SK-N-SH treated with all-trans-retinoic acid at 6 μM for 48 hours (cell line): ENCODE measurements around the gene CACNA1D.

Experiments
- ATAC-seq: fragments of 200-7000 bp; cut with Tn5 transposase; 3 replicates; pipeline ENCODE4 v1.9.1; 2020; ENCODE audit warnings: mild to moderate bottlenecking, moderate library complexity
- ARNTL ChIP-seq: fragments of 450-650 bp; formaldehyde crosslinking; IDR thresholded peaks from 2 replicates; pipeline ENCODE4 v1.5.0; 2020; ENCODE audit warnings: low read depth, mild to moderate bottlenecking, moderate library complexity, borderline replicate concordance
- BACH2 ChIP-seq: fragments of 250-450 bp; sonication (Bioruptor Pico); IDR thresholded peaks from 2 replicates; pipeline ENCODE4 v1.9.0; 2021; ENCODE audit warnings: mild to moderate bottlenecking, borderline replicate concordance
- CSDC2 ChIP-seq: fragments of 250-450 bp; sonication (Bioruptor Pico); IDR thresholded peaks from 2 replicates; pipeline ENCODE4 v1.5.0; 2020; ENCODE audit warnings: mild to moderate bottlenecking, moderate library complexity
- ESRRG ChIP-seq: fragments of 250-450 bp; sonication (Bioruptor Pico); IDR thresholded peaks from 2 replicates; pipeline ENCODE4 v1.6.1; 2021; ENCODE audit warnings: mild to moderate bottlenecking
- GLIS3 ChIP-seq: fragments of 250-450 bp; sonication (Bioruptor Pico); IDR thresholded peaks from 2 replicates; pipeline ENCODE4 v1.5.0; 2020; ENCODE audit warnings: mild to moderate bottlenecking, moderate library complexity
- ISL1 ChIP-seq: fragments of 250-450 bp; sonication (Bioruptor Pico); IDR thresholded peaks from 2 replicates; pipeline ENCODE4 v2.1.2; 2022; ENCODE audit warnings: mild to moderate bottlenecking, moderate library complexity
- OSR1 ChIP-seq: fragments of 250-450 bp; sonication (Bioruptor Pico); IDR thresholded peaks from 2 replicates; pipeline ENCODE4 v1.8.0; 2022; ENCODE audit warnings: moderate library complexity, mild to moderate bottlenecking, inconsistent platforms
- PPARA ChIP-seq: fragments of 250-450 bp; sonication (Bioruptor Pico); IDR thresholded peaks from 2 replicates; pipeline ENCODE4 v1.5.0; 2020; ENCODE audit warnings: mild to moderate bottlenecking, borderline replicate concordance
- RARB ChIP-seq: fragments of 250-450 bp; sonication (Bioruptor Pico); IDR thresholded peaks from 2 replicates; pipeline ENCODE4 v1.8.0; 2021; ENCODE audit warnings: mild to moderate bottlenecking, moderate library complexity
- SNAI2 ChIP-seq: fragments of 250-450 bp; sonication (Bioruptor Pico); IDR thresholded peaks from 2 replicates; pipeline ENCODE4 v1.5.0; 2020; ENCODE audit warnings: mild to moderate bottlenecking, moderate library complexity
- TCF4 ChIP-seq: fragments of 250-450 bp; sonication (Bioruptor Pico); IDR thresholded peaks from 2 replicates; pipeline ENCODE4 v1.8.0; 2021; ENCODE audit warnings: mild to moderate bottlenecking, moderate library complexity, borderline replicate concordance
- TOX ChIP-seq: fragments of 250-450 bp; sonication (Bioruptor Pico); IDR thresholded peaks from 2 replicates; pipeline ENCODE4 v1.8.0; 2021; ENCODE audit warnings: mild to moderate bottlenecking, moderate library complexity, borderline replicate concordance
- ZC3H10 ChIP-seq: fragments of 250-450 bp; sonication (Bioruptor Pico); IDR thresholded peaks from 2 replicates; pipeline ENCODE4 v1.5.1; 2021; ENCODE audit warnings: mild to moderate bottlenecking, moderate library complexity
- ZFP3 ChIP-seq: fragments of 250-450 bp; sonication (Bioruptor Pico); IDR thresholded peaks from 2 replicates; pipeline ENCODE4 v1.5.0; 2020; ENCODE audit warnings: mild to moderate bottlenecking, moderate library complexity
- ZFP30 ChIP-seq: fragments of 450-650 bp; formaldehyde crosslinking; IDR thresholded peaks from 2 replicates; pipeline ENCODE4 v1.5.0; 2022; ENCODE audit warnings: mild to moderate bottlenecking, moderate library complexity
- ZNF565 ChIP-seq: fragments of 450-650 bp; formaldehyde crosslinking; conservative IDR thresholded peaks from 2 replicates; pipeline ENCODE4 v1.5.0; 2020; ENCODE audit warnings: low read depth, mild to moderate bottlenecking, moderate library complexity
- ZNF70 ChIP-seq: fragments of 450-650 bp; formaldehyde crosslinking; IDR thresholded peaks from 2 replicates; pipeline ENCODE4 v1.5.0; 2020; ENCODE audit warnings: mild to moderate bottlenecking, moderate library complexity
- ZNF8 ChIP-seq: fragments of 450-650 bp; formaldehyde crosslinking; IDR thresholded peaks from 2 replicates; pipeline ENCODE4 v1.5.0; 2020; ENCODE audit warnings: mild to moderate bottlenecking, moderate library complexity
- TF ChIP-seq, protein P1 (sequence below): fragments of 250-450 bp; sonication (Bioruptor Pico); IDR thresholded peaks from 2 replicates; pipeline ENCODE4 v1.5.0; 2020; ENCODE audit warnings: mild to moderate bottlenecking, moderate library complexity
- TF ChIP-seq, protein P2 (sequence below): fragments of 250-450 bp; sonication (Bioruptor Pico); IDR thresholded peaks from 2 replicates; pipeline ENCODE4 v1.8.0; 2020; ENCODE audit warnings: mild to moderate bottlenecking, moderate library complexity, borderline replicate concordance
- TF ChIP-seq, protein P3 (sequence below): fragments of 250-450 bp; sonication (Bioruptor Pico); IDR thresholded peaks from 2 replicates; pipeline ENCODE4 v1.5.1; 2020; ENCODE audit warnings: low read depth, mild to moderate bottlenecking, moderate library complexity
- TF ChIP-seq, protein P4 (sequence below): fragments of 250-450 bp; sonication (Bioruptor Pico); IDR thresholded peaks from 2 replicates; pipeline ENCODE4 v1.5.1; 2021; ENCODE audit warnings: mild to moderate bottlenecking, moderate library complexity
- TF ChIP-seq, protein P5 (sequence below): fragments of 250-450 bp; sonication (Bioruptor Pico); IDR thresholded peaks from 2 replicates; pipeline ENCODE4 v1.8.0; 2021; ENCODE audit warnings: low read depth, mild to moderate bottlenecking, moderate library complexity, borderline replicate concordance

The CACNA1D gene

DNA sequence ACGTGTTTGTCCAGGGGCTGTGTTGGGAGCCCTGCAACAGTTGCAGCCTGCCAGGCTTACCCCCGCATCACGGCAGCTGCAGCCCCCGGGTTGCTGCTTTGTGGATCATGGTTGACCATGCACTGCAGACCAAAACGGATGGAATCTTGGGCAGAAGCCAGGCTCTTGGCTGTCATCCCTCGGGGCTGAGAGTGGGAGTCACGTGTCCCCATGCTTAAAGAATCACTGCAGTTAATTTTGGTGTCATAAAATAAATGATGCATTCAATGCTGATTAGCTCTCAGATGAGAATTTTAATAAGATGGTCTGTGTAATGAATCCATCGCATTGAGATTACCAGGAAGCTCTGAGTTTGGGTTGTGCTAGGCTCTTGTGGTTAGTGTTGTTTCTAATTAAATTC is 236.2 kb downstream of the CACNA1D start:
- no peak for ATAC-seq
- TF ChIP-seq ZNF70 (CRISPR knock-in tag) (no peak), GLIS3 (CRISPR knock-in tag) (no peak), PPARA (CRISPR knock-in tag) (no peak), ARNTL (CRISPR knock-in tag) (no peak), ZNF8 (CRISPR knock-in tag) (no peak), ISL1 (no peak), RARB (no peak), ZFP3 (no peak), CSDC2 (CRISPR knock-in tag) (no peak), TOX (no peak), OSR1 (CRISPR knock-in tag) (no peak), SNAI2 (CRISPR knock-in tag) (no peak), ZNF565 (no peak), BACH2 (CRISPR knock-in tag) (no peak), ESRRG (no peak), ZC3H10 (no peak)
- TF ChIP-seq, protein P1, sequence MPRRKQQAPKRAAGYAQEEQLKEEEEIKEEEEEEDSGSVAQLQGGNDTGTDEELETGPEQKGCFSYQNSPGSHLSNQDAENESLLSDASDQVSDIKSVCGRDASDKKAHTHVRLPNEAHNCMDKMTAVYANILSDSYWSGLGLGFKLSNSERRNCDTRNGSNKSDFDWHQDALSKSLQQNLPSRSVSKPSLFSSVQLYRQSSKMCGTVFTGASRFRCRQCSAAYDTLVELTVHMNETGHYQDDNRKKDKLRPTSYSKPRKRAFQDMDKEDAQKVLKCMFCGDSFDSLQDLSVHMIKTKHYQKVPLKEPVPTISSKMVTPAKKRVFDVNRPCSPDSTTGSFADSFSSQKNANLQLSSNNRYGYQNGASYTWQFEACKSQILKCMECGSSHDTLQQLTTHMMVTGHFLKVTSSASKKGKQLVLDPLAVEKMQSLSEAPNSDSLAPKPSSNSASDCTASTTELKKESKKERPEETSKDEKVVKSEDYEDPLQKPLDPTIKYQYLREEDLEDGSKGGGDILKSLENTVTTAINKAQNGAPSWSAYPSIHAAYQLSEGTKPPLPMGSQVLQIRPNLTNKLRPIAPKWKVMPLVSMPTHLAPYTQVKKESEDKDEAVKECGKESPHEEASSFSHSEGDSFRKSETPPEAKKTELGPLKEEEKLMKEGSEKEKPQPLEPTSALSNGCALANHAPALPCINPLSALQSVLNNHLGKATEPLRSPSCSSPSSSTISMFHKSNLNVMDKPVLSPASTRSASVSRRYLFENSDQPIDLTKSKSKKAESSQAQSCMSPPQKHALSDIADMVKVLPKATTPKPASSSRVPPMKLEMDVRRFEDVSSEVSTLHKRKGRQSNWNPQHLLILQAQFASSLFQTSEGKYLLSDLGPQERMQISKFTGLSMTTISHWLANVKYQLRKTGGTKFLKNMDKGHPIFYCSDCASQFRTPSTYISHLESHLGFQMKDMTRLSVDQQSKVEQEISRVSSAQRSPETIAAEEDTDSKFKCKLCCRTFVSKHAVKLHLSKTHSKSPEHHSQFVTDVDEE: no peak
- TF ChIP-seq, protein P2, sequence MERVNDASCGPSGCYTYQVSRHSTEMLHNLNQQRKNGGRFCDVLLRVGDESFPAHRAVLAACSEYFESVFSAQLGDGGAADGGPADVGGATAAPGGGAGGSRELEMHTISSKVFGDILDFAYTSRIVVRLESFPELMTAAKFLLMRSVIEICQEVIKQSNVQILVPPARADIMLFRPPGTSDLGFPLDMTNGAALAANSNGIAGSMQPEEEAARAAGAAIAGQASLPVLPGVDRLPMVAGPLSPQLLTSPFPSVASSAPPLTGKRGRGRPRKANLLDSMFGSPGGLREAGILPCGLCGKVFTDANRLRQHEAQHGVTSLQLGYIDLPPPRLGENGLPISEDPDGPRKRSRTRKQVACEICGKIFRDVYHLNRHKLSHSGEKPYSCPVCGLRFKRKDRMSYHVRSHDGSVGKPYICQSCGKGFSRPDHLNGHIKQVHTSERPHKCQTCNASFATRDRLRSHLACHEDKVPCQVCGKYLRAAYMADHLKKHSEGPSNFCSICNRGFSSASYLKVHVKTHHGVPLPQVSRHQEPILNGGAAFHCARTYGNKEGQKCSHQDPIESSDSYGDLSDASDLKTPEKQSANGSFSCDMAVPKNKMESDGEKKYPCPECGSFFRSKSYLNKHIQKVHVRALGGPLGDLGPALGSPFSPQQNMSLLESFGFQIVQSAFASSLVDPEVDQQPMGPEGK (CRISPR knock-in tag): no peak
- TF ChIP-seq, protein P3, sequence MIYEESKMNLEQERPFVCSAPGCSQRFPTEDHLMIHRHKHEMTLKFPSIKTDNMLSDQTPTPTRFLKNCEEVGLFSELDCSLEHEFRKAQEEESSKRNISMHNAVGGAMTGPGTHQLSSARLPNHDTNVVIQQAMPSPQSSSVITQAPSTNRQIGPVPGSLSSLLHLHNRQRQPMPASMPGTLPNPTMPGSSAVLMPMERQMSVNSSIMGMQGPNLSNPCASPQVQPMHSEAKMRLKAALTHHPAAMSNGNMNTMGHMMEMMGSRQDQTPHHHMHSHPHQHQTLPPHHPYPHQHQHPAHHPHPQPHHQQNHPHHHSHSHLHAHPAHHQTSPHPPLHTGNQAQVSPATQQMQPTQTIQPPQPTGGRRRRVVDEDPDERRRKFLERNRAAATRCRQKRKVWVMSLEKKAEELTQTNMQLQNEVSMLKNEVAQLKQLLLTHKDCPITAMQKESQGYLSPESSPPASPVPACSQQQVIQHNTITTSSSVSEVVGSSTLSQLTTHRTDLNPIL (CRISPR knock-in tag): no peak
- TF ChIP-seq, protein P4, sequence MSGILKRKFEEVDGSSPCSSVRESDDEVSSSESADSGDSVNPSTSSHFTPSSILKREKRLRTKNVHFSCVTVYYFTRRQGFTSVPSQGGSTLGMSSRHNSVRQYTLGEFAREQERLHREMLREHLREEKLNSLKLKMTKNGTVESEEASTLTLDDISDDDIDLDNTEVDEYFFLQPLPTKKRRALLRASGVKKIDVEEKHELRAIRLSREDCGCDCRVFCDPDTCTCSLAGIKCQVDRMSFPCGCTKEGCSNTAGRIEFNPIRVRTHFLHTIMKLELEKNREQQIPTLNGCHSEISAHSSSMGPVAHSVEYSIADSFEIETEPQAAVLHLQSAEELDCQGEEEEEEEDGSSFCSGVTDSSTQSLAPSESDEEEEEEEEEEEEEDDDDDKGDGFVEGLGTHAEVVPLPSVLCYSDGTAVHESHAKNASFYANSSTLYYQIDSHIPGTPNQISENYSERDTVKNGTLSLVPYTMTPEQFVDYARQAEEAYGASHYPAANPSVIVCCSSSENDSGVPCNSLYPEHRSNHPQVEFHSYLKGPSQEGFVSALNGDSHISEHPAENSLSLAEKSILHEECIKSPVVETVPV (CRISPR knock-in tag): no peak

DNA sequence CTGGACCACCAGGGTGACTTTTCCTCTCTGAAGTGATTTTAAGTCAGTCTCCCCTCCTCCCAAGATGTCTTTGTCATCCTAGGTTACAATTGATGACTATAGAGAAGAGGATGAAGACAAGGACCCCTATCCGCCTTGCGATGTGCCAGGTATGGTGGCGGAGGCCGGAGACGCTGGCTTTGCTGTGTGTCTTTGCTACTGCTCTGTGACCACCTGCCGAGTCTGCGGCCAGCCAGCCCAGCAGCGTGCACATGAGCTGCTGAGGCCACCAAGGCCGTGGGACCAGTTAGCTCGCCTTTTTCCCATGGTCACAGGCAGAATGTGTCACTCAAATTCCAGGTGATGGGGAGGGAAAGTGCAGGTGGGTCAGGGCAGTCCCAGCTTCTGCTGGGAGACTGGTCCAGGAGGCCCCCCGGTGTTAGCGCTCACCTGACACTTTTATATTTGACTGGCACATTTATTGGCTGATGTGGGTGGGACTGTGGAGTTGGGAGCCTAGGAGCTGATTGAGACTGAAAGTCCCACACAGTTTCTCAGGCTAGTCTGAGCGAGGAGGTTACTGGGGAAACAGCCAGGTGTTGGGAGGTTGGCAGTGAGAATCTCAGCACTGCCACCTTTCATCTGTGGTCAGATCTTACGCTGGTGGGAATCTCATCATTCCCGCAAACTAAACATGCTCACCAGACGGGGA is 237.7 kb downstream of the CACNA1D start:
- no peak for ATAC-seq
- no peak for TF ChIP-seq SNAI2 (CRISPR knock-in tag)
- TF ChIP-seq, protein P5, sequence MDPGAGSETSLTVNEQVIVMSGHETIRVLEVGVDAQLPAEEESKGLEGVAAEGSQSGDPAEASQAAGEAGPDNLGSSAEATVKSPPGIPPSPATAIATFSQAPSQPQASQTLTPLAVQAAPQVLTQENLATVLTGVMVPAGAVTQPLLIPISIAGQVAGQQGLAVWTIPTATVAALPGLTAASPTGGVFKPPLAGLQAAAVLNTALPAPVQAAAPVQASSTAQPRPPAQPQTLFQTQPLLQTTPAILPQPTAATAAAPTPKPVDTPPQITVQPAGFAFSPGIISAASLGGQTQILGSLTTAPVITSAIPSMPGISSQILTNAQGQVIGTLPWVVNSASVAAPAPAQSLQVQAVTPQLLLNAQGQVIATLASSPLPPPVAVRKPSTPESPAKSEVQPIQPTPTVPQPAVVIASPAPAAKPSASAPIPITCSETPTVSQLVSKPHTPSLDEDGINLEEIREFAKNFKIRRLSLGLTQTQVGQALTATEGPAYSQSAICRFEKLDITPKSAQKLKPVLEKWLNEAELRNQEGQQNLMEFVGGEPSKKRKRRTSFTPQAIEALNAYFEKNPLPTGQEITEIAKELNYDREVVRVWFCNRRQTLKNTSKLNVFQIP (CRISPR knock-in tag): no peak
- no peak for TF ChIP-seq ZNF8 (CRISPR knock-in tag)
- TF ChIP-seq, protein P3 (CRISPR knock-in tag): no peak
- no peak for TF ChIP-seq PPARA (CRISPR knock-in tag)
- TF ChIP-seq CSDC2 (CRISPR knock-in tag): no peak
- no peak for TF ChIP-seq TOX
- TF ChIP-seq TCF4: no peak
- TF ChIP-seq ZFP30 (CRISPR knock-in tag): no peak
- TF ChIP-seq ESRRG: no peak
- no peak for TF ChIP-seq ZC3H10
- TF ChIP-seq RARB: no peak
- TF ChIP-seq, protein P4 (CRISPR knock-in tag): no peak
- TF ChIP-seq, protein P2 (CRISPR knock-in tag): no peak
